HS-5 (cell line): ENCODE data around the gene COL18A1.

ENCODE experiments used
- DNase-seq: peaks from one replicate; pipeline ENCODE4 v3.0.0-alpha.2; 2012; ENCODE audit warnings: low read depth

The COL18A1 gene

DNA sequence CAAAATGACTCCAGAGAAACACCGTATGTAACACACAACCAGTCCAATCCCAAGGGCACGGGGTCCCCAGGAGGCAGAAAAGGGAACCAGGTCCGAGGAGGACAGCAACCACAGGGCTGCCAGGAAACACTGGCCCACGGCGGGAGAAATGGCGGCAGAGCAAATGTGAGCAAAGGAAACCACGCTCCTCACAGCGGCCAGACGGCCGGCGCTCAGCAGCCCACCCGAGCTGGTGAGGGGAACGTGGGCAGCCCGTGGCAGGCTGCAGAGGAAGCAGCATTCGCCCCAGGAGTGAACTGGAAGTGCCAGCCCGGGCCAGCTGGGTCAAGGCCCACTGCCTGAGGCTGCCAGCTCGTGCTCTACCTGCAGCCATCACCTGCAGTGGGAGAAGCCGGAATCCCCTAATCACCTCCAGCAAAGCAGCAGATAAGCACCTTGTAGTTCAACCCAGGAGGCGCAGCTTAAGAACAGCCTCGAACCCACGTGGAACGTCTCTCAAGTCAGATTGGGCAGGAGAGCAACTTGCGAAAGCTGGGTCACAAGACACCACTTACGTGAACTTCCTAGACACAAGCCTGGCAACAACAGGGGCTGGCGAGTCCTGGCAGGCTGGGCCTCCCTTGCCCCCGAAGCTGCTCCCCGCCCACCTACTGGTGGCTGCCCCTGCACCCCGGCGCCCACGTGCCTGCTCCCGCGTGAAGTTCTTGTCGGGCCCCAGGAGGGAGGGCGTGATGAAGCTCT, 130.5 kb downstream of the COL18A1 start:
- no peak for DNase-seq

- no peak for DNase-seq
Observed at GRCh38 chr21:45536301-45537081, 131.5 kb downstream of the COL18A1 start.

DNA sequence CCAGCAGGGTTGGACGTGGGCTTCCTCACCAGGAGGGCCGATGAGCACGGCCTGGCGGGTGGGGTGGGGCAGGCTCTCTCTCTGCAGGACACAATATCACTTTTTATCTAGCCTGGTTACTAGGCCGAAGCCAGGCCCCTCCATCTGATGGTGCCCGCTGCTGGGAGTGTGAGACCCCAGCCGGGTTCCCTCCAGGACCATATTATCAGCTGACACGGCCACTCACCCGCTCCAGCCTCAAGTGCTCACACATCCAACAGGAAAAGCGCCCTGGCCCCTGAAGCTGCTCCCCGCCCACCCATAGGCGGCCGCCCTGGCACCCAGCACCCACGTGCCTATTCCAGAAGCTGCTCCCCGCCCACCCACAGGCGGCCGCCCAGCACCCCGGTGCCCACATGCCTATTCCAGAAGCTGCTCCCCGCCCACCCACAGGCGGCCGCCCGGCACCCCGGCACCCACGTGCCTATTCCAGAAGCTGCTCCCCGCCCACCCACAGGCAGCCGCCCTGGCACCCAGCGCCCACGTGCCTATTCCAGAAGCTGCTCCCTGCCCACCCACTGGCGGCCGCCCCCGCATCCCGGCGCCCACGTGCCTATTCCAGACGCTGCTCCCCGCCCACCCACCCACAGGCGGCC, 132.3 kb downstream of the COL18A1 start:
- no peak for DNase-seq

DNA sequence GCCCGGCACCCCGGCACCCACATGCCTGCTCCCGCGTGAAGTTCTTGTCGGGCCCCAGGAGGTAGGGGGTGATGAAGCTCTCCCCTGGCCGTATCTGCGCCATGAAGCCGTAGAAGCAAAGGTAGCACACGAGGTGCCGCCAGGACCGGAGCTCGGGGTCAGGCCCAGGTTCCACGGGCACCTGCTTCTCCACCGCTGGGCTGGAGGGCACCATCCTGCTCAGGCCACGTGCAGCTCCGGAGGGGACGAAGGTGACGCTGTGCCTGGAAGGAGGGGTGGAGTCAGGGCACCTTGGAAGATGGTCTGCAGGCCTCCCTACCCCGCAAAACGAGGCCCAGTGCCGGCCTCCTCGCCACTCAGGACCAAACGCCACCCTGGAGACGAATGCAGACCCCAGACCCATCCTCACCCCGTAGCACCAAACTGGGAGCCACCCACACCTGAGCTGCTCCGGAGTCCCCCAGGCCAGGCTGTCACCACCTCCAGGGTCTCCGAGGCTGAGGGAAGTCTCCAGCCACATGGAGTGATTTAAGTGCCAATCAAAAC, 132.9 kb downstream of the COL18A1 start:
- DNase-seq, result no peak

DNA sequence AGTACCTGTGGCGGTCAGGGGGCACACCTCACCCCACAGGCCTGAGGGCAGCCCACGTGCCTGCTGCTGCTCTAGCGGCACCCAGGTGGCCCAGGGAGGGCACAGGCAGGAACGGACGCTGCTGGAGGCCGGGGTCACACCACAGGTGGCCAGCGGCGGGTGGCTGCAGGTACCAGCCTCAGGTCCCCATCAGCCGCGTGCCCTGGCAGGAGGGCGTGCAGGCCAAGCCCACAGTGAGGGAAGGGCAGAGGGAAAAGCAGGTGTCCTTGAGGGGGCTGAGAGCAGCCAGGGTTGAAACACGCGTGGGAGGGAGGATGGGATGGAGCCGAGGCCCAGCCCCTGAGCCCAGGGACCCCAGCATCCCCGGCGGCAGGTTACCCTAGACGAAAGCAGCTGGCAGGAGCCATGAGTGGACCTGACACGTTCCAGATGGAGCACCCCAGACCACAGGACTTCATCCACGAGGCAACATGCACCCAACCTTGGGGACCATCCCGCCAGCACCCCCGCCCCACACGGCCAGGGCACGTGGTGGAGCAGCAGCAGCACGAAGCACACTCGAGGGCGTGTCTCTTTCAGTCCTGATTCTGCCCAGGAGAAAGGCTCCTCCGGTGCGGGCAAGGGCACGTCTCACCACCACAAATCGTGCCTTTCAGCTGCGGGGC, 133.5 kb downstream of the COL18A1 start:
- DNase-seq, result no peak

GRCh38 chr21:45539046-45539795, 134.3 kb downstream of the COL18A1 start:
- no peak for DNase-seq

DNA sequence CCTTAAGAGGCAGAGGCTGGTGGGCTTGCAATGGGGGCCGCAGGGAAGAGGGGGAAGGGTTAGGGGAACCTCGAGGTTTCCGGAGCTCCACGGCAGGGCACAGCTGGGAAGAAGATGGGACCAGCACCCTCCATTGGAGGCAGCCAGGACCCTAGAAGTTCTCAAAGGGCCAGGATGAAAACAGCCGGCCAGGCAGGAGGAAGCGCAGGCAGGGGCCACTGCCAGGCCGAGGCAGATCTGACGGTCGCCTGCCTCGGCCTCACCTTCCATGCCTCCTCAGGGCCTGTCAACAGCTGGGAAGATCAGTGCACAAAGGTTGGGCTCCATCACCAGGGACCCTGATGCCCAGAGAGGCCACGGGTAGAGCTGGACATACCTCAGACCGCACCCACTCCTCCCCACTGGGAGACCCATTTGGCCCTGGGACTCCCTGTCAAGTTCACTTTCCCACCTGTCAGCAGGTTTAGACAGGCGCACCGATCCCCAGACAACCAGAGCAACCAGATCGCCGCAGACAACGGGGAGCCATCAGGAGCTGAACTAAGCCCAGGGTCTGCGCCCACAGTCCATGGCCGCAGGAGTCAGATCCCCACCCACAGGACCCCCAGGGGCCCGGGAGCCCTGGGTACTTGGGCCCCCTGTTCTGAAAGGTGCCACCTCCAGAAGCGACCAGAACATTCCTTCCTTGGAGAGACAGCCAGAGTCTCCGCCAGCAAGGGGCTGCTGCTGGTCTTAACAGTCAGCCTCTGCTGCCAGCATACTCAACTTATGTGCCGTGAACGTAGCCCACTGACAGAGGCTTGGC, 135.0 kb downstream of the COL18A1 start:
- no peak for DNase-seq

DNA sequence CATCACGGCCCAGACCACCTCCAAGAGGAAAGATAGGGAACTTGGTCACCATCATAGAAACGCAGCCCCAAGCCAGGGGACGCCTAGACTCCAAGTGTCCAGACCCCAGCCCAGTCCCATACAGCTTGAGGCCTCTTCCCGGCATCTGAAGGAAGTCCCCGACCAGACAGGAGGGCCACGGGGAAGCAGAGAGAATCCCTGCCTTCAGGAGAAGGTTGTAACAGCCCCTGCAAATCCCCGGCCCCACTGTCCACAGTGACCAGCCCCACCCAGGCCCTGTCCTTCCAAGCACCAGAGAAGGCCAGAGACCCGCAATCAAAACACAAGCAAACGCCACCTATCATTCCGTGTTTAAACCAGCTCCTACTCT, 135.6 kb downstream of the COL18A1 start:
- DNase-seq, result no peak

DNA sequence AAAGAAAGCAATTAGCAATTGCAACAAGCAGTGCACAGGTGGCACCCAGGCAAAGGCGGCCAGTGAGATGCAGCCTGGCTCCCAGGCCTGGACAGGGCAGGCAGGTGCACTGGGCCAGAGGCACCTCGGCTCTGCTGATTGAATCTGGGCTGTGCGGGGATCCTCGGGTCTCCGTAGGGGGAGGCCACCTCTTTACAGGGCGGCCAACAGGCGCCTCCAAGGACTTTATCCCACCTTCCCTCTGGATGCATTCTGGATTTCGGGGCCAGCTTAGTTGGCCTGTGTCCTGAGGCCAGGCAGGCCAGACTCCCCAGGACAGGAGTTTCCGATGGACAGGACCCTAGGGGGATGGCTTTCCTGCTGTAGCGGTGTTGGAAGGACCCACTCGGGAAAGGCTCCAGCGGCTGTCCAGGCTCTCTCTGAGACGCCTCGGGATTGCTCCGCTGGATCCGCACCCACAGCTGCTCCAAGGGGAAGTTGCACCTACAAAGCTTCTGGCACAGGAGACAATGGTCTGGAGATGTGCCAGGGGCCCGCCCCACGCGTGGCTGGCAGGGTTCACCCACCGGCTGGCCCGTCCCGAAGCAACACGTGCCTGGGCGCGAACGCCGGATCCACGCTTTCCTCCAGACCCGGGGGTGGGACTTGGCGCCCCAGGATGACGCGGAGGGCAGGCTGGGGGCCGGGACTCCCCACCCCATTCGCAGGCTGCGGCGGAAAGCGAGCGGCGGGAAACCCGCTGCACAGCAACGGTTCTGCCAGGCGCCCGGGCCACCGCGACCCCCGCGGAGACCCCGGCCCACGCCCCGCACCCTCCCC, 136.5 kb downstream of the COL18A1 start:
- no peak for DNase-seq

DNA sequence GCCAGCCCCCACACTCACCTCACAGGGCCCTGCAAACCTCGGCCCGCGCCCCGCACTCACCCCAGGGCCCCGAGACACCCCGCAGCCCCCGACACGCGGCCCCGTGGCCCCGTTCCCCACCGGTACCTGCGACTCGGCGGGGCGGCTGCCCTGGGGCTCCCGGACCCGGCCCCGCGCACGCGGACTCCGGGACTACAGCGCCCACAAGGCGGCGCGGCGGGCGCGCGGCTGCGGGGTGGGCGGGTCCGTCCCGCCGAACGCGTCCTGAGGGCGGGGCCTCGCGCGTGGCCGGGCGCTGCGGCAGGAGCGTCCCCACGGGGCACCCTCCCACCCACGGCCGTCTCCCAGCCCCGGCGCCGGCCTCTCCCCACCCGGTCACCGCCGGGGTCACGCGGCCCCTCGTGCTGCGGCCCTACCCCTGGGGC, 137.3 kb downstream of the COL18A1 start, which contains the start of gene SLC19A1:
TSS of gene SLC19A1 (minus strand) at position 199 of the 425 bp plus-strand sequence. CDS start 4,481 bp downstream, outside the sequence.
- no peak for DNase-seq

- no peak for DNase-seq
Observed at GRCh38 chr21:45542667-45543370, 137.9 kb downstream of the COL18A1 start.

DNA sequence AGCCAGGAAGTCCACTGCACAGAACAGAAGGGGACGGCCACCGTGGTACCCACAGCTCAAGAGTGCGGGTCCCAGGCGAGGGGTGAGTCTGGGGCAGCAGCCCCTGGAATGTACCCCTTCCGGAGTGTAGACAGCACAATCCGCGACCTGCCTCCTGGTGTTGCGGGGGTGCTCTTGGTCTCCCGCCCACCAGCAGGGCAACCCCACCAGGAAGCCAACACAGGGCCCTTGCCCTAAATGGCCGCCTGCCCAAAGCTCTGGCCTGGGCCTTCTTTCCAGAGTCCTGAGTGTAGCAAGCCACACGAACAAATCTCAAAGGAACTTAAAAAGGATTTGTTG, 138.4 kb downstream of the COL18A1 start:
- DNase-seq, result no peak

DNA sequence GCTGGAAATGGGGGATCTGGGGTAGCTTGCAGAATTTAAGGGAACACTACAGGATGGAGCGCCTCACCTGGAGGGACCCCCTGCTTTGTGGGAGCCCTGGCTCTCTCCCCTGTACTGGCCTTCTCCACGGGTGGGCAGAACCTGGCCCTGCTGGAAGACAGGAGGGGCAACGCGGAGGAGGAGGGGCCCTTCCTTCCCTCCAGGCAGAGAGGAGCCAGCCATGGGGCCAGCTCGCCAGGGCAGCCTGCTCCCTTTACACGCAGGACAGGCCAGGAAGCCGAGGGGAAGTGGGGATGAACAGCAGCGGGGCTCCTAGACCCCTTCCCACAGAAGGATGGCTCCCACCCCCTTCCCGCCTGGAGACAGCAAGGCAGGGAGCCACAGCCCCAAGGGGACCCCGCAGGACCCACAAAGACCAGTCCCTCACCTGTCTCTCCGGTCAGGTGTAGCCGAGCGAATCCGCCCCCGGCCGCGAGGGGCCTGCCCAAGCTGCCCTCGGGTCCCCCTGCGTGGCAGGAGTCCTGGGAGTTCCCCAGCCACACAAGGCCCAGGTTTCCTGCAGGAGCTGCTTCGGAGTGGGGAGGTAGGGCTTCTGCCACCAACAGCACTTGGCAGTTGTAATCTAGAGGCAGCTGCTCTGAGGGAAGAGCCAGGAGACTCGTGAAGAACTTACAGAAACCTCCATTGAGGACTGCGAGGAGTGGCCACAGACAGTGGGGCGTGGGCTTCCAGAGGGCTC, 138.9 kb downstream of the COL18A1 start:
- DNase-seq, result no peak

GRCh38 chr21:45544449-45545235, 139.7 kb downstream of the COL18A1 start:
- no peak for DNase-seq

DNA sequence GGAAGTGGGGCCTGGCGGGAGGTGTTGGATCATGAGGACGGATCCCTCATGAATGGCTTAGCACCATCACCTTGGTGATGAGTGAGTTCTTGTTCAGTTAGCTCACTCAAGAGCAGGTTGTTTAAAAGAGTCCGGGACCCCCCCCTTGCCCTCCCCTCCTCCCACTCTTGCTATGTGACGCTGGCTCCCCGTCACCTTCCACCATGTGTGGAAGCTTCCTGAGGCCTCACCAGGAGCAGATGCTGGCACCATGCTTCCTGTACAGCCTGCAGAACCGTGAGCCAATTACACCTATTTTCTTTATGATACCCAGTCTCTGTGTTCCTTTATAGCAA, 140.2 kb downstream of the COL18A1 start:
- no peak for DNase-seq

- no peak for DNase-seq
Observed at GRCh38 chr21:45545691-45546531, 140.9 kb downstream of the COL18A1 start.
